K562 (cell line): ENCODE results near the gene SPIRE1. TPM values are rescaled to one million over a fixed set of nuclear protein-coding genes. Genes with fewer than 3 reads are reported as not detected.

Source experiments
- ATAC-seq: fragments of 200-7000 bp; cut with Tn5 transposase; 3 replicates; pipeline ENCODE4 v1.9.1; 2020; ENCODE audit warnings: moderate library complexity
- BruUV-seq: library from RNA; stranded (reverse); fragments of 400-500 nt; replicated peaks from 2 replicates; lab custom pipeline; 2021; lab: Mats Ljungman, UMichigan
- CTCF ChIA-PET: fragments of 300-600 bp; formaldehyde crosslinking; extraction: SDS; loops from one replicate; lab custom pipeline; 2021; ENCODE audit warnings: low intra/inter-chr PET ratio; lab: Yijun Ruan, JAX
- POLR2A ChIA-PET: fragments of 300-600, 350-650 bp; sonication (Branson Sonifier 250); formaldehyde crosslinking; extraction: SDS; loops from one replicate; lab custom pipeline; 2021; ENCODE audit warnings: antibody characterized with exemption, inconsistent platforms; lab: Yijun Ruan, JAX
- DNase-seq, 4 experiments: peaks; one replicate each; pipeline versions ENCODE4 v3.0.0 to v3.0.0-alpha.2; 2011 to 2018; ENCODE audit warnings: low spot score in 3 of 4, mixed read lengths in 3 of 4; ENCODE audit errors: extremely low read depth in 1 of 4
- FAIRE-seq: peaks from 2 replicates; lab custom pipeline; 2011; peaks lifted over from hg19 to GRCh38; lab: Jason Lieb, UNC
- H2AFZ ChIP-seq: 2 replicates; pipeline ENCODE4 v1.6.0; 2011; ENCODE audit warnings: low read depth, low read length, control low read depth, inconsistent platforms
- H3K27ac ChIP-seq: fragments of 200-600 bp; 3 replicates; pipeline ENCODE4 v1.8.0; 2011; ENCODE audit warnings: low read depth, mild to moderate bottlenecking, control low read depth, inconsistent platforms, low read length, moderate library complexity, mixed read lengths; ENCODE audit errors: extremely low read depth
- H3K27me3 ChIP-seq, 2 experiments: fragments of 300-600 bp in 1 of 2; 2 replicates in 1 of 2; 3 replicates in 1 of 2; pipeline versions ENCODE4 v1.6.0 to v1.8.0; 2011; ENCODE audit warnings: inconsistent platforms in 2 of 2, low read length in 2 of 2, mild to moderate bottlenecking in 1 of 2, mixed read lengths in 1 of 2, moderate library complexity in 1 of 2; ENCODE audit not compliant: control insufficient read depth in 2 of 2, insufficient read depth in 2 of 2
- H3K36me3 ChIP-seq: fragments of 300-600 bp; 3 replicates; pipeline ENCODE4 v1.8.0; 2011; ENCODE audit warnings: mild to moderate bottlenecking, low read length, inconsistent platforms; ENCODE audit not compliant: control insufficient read depth, insufficient read depth
- H3K4me1 ChIP-seq, 2 experiments: fragments of 200-600 bp in 1 of 2; replicated peaks in 1 of 2; 2 replicates in 1 of 2; 3 replicates in 1 of 2; pipeline versions ENCODE4 v1.5.1 to v1.8.0; 2011; ENCODE audit warnings: inconsistent platforms in 2 of 2, low read length in 2 of 2, mild to moderate bottlenecking in 1 of 2, mixed read lengths in 1 of 2, moderate library complexity in 1 of 2; ENCODE audit not compliant: control insufficient read depth in 2 of 2, insufficient read depth in 2 of 2
- H3K4me2 ChIP-seq: 2 replicates; pipeline ENCODE4 v1.6.1; 2011; ENCODE audit warnings: low read length, control low read depth, inconsistent platforms, mixed read lengths; ENCODE audit not compliant: insufficient read depth
- H3K4me3 ChIP-seq: fragments of 200-600 bp; sonication (generic), shearing (Covaris generic); 2 replicates; pipeline ENCODE4 v1.5.1; 2016; ENCODE audit warnings: control low read depth, inconsistent platforms
- H3K79me2 ChIP-seq: fragments of 200-600 bp; 3 replicates; pipeline ENCODE4 v1.8.0; 2011; ENCODE audit warnings: low read length, inconsistent platforms; ENCODE audit not compliant: control insufficient read depth, insufficient read depth
- H3K9ac ChIP-seq, 2 experiments: 2 replicates each; pipeline versions ENCODE4 v1.6.0 to v1.6.1; 2011; ENCODE audit warnings: low read depth in 2 of 2, low read length in 2 of 2, control low read depth in 1 of 2, inconsistent platforms in 1 of 2, mild to moderate bottlenecking in 1 of 2, mixed read lengths in 1 of 2; ENCODE audit not compliant: insufficient read depth in 1 of 2
- H3K9me1 ChIP-seq: one replicate; pipeline ENCODE4 v1.6.0; 2011; ENCODE audit warnings: inconsistent platforms, mild to moderate bottlenecking, low read length, moderate library complexity; ENCODE audit not compliant: control insufficient read depth, insufficient read depth
- H3K9me3 ChIP-seq: replicated peaks from 2 replicates; pipeline ENCODE4 v1.5.1; 2011; ENCODE audit warnings: low read depth, low read length, inconsistent platforms; ENCODE audit not compliant: control insufficient read depth, insufficient read depth
- H4K20me1 ChIP-seq: replicated peaks from 2 replicates; pipeline ENCODE4 v1.6.1; 2011; ENCODE audit warnings: low read length, inconsistent platforms, mixed read lengths; ENCODE audit not compliant: control insufficient read depth, insufficient read depth
- HDAC2 ChIP-seq: fragments of 450-650 bp; IDR thresholded peaks from 2 replicates; pipeline ENCODE4 v1.6.1; 2016; ENCODE audit warnings: mild to moderate bottlenecking
- KHSRP ChIP-seq: fragments of 450-650 bp; IDR thresholded peaks from 2 replicates; pipeline ENCODE4 v1.6.1; 2017
- ZFX ChIP-seq: sonication (generic); formaldehyde crosslinking; IDR thresholded peaks from 2 replicates; pipeline ENCODE4 v1.8.0; 2022; ENCODE audit warnings: mild to moderate bottlenecking, missing genetic modification reagents, moderate library complexity
- ZKSCAN8 ChIP-seq: fragments of 200-800 bp; sonication (Bioruptor generic); IDR thresholded peaks from 2 replicates; pipeline ENCODE4 v1.6.1; 2016; ENCODE audit warnings: missing genetic modification characterization, missing compliant biosample characterization
- ZNF639 ChIP-seq, 2 experiments: fragments of 200-800 bp in 1 of 2; sonication (Bioruptor generic) in 1 of 2; sonication (generic) in 1 of 2; formaldehyde crosslinking in 1 of 2; IDR thresholded peaks in 1 of 2; conservative IDR thresholded peaks in 1 of 2; 2 replicates each; pipeline versions ENCODE4 v1.5.0 to v1.6.1; 2016 to 2020; ENCODE audit warnings: missing compliant biosample characterization in 1 of 2, missing genetic modification characterization in 1 of 2, missing genetic modification reagents in 1 of 2
- WGBS: fragments of 100-300 bp; shearing (Covaris generic); methylation state at CpG from one replicate; pipeline ENCODE4 v1.1.6; 2016; ENCODE audit warnings: low coverage, mixed read lengths; ENCODE audit not compliant: insufficient coverage; ENCODE audit errors: missing lambda C conversion rate; 5-methylcytosine and 5-hydroxymethylcytosine counted together
- in situ Hi-C: fragments of 300-500 bp; cut with MboI; formaldehyde crosslinking; loops from 4 replicates; pipeline ENCODE4 v1.15.0; 2018; ENCODE audit warnings: inconsistent platforms, mixed read lengths
- intact Hi-C: fragments of 100-400 bp; cut with micrococcal nuclease; formaldehyde crosslinking; loops from 2 replicates; pipeline ENCODE4 v1.14.2; 2022
- polyA plus RNA-seq, 8 experiments: library from polyadenylated mRNA; depleted of rRNA in 4 of 8; stranded (reverse) in 5 of 8; unstranded in 3 of 8; fragments of >200 nt; fragmentation: Nextera tagmentation in 2 of 8; fragmentation: Illumina TruSeq in 1 of 8; extraction: Ambion mirVana in 2 of 8; extraction: Trizol in 1 of 8; gene quantifications; 2 replicates each; pipeline versions ENCODE4 v1.2.1 to v1.2.3, GENCODE V29; 2011 to 2014; ENCODE audit warnings: inconsistent platforms in 1 of 8, missing spikeins in 1 of 8
- total RNA-seq, 7 experiments: library from RNA; depleted of rRNA in 6 of 7; stranded (reverse); fragments of >200 nt in 6 of 7; fragmentation: Illumina TruSeq in 2 of 7; extraction: Trizol in 2 of 7; gene quantifications; 2 replicates each; pipeline versions ENCODE4 v1.2.1 to v1.2.3, GENCODE V29; 2011 to 2021; ENCODE audit warnings: low replicate concordance in 1 of 7
- TF ChIP-seq, protein P1 (sequence below): sonication (generic); formaldehyde crosslinking; IDR thresholded peaks from 2 replicates; pipeline ENCODE4 v1.9.0; 2022; ENCODE audit warnings: mild to moderate bottlenecking, missing genetic modification reagents
- TF ChIP-seq, protein P2 (sequence below), 2 experiments: IDR thresholded peaks; 2 replicates each; pipeline ENCODE4 v1.6.1; 2011; ENCODE audit warnings: borderline replicate concordance in 1 of 2, control low read depth in 1 of 2, low read depth in 1 of 2, low read length in 1 of 2, mild to moderate bottlenecking in 1 of 2, mixed read lengths in 1 of 2, moderate library complexity in 1 of 2; ENCODE audit not compliant: insufficient read depth in 1 of 2, insufficient read length in 1 of 2, poor library complexity in 1 of 2, severe bottlenecking in 1 of 2; ENCODE audit errors: extremely low read depth in 1 of 2

SPIRE1 gene
- total and polyA plus RNA-seq, 9 of the 15 experiments (the other 6 are each of a cell fraction or from before 2014, with no cell fraction given), result 2.9 to 14.0 (median 10.2) TPM

DNA sequence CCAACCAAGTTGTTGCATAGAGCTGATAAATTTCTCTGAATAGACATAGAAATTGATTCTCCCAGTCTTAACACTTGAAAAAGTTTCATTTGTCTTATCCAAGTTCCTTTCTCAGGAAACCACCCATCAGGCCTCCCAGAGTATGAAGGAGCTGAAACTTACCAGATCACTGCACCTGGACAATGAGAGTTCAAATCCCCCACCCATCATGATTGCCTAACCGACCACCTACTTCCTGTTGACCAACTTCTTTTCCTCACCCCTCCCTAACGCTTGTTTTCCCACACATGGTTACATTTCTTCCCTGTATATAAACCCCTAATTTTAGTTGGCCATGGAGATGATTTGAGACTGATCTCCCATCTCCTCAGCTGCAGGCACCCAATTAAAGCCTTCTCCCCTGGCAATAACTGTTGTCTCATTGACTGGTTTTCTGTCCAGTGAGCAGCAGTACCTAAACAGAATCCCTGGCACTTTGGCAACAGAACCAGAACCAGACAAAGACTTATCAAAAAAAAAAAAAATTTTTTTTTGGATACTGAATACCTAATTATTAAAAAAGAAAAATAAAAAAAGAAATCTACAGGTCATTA, 103.0 kb downstream of the SPIRE1 start:
- in situ Hi-C loops (no loop called here), intact Hi-C loops (no loop called here)
- no TSS peak for BruUV-seq
- TF ChIP-seq KHSRP (no peak), ZNF639 (CRISPR knock-in tag; conservative IDR thresholded peaks at IDR 0.05 in 1 of 2, IDR thresholded peaks at IDR 0.05 in 1 of 2) (no peak), ZKSCAN8 (CRISPR knock-in tag) (no peak), HDAC2 (no peak), ZFX (CRISPR knock-in tag) (no peak)
- TF ChIP-seq, protein P1, sequence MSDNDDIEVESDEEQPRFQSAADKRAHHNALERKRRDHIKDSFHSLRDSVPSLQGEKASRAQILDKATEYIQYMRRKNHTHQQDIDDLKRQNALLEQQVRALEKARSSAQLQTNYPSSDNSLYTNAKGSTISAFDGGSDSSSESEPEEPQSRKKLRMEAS, result no peak
- TF ChIP-seq, protein P2, sequence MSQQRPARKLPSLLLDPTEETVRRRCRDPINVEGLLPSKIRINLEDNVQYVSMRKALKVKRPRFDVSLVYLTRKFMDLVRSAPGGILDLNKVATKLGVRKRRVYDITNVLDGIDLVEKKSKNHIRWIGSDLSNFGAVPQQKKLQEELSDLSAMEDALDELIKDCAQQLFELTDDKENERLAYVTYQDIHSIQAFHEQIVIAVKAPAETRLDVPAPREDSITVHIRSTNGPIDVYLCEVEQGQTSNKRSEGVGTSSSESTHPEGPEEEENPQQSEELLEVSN (IDR thresholded peaks at IDR 0.05; ENCODE audit: borderline replicate concordance in 1 of 2, extremely low read depth in 1 of 2, insufficient read depth in 1 of 2, insufficient read length in 1 of 2, low read depth in 1 of 2, low read length in 1 of 2, poor library complexity in 1 of 2, severe bottlenecking in 1 of 2), result no peak
- ATAC-seq, result no peak
- Histone ChIP-seq H3K27ac (no peak overlapping the region), H3K36me3 (no peaks in the 10 kb centered on the region), H4K20me1 (no peaks in the 10 kb centered on the region), H3K4me3 (no peak overlapping the region), H3K27me3 (no peaks in the 10 kb centered on the region), H3K9me3 (peaks cover 4% of the 10 kb centered on the region; the same call in 1 of the 2 replicates), H3K4me2 (no peak overlapping the region), H3K79me2 (no peaks in the 10 kb centered on the region), H2AFZ (no peak overlapping the region), H3K9ac (no peak overlapping the region), H3K4me1 (no peaks in the 10 kb centered on the region), H3K9me1 (no peaks in the 10 kb centered on the region)
- FAIRE-seq, result no peak
- CTCF ChIA-PET, result no interaction called here
- WGBS, result 17% methylated on average over 2 of the region's 2 CpGs
- no peak for DNase-seq
- POLR2A ChIA-PET, result no interaction called here
